ENCODE measurements around the gene TTF1.

Gene TTF1

DNA sequence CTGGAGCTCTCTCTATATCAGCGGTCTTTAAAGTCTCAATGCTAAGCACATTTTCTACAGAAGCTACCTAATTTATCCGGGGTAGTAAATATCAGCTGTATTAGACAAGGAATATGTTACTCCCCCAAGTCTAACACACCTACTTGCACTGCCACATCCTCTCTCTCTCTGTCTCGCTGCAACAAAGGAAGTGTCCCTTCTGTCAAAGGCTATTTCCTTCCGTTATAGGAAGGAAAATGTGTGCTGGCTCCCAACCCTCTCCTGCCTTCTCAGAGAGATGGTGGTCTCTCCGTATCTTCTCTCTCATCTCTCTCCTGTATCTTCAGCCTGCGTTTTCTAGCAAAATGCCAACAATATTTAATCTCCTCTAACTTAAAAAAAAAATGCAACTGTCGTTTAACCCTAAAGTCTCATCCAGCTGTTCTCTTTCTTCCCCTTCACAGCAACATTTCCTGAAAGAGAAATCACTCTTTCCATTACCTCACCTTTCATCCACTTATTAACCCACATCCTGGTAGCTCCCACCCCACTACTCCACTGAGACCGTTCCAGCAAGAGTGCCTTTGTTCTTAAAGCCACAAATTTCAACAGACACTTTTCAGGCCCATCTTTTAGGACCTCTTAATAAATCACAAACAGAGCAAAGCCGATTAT lies 2.3 kb downstream of the TTF1 start:
- DNase-seq (ENCODE audit: low spot score): no peak
- TF ChIP-seq, protein P1, sequence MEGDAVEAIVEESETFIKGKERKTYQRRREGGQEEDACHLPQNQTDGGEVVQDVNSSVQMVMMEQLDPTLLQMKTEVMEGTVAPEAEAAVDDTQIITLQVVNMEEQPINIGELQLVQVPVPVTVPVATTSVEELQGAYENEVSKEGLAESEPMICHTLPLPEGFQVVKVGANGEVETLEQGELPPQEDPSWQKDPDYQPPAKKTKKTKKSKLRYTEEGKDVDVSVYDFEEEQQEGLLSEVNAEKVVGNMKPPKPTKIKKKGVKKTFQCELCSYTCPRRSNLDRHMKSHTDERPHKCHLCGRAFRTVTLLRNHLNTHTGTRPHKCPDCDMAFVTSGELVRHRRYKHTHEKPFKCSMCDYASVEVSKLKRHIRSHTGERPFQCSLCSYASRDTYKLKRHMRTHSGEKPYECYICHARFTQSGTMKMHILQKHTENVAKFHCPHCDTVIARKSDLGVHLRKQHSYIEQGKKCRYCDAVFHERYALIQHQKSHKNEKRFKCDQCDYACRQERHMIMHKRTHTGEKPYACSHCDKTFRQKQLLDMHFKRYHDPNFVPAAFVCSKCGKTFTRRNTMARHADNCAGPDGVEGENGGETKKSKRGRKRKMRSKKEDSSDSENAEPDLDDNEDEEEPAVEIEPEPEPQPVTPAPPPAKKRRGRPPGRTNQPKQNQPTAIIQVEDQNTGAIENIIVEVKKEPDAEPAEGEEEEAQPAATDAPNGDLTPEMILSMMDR (IDR thresholded peaks at IDR 0.05): no peak
- Histone ChIP-seq H3K27ac (no peak overlapping the region), H3K4me3 (no peak overlapping the region)

DNA sequence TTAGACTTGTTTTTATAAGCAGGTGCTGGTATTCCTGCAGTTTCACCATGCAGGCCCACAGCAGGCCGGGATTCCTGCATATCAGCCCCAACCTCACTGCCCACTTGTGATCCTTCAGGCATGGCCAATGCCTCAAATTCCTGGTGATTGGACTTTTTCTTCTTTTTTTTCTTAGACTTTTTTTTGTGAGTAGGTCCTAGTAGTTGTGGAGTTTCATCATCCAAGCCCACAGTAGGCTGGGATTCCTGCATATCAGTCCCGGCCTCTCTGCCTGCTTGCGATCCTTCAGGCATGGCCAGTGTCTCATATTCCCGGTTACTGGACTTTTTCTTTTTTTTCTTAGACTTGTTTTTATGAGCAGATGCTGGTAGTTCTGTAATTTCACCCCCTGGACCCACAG lies 4.8 kb downstream of the TTF1 start:
- no peak overlapping the region for H3K27ac ChIP-seq
- no peak overlapping the region for H3K4me3 ChIP-seq
- no peak for DNase-seq (ENCODE audit: low spot score)
- TF ChIP-seq, protein P1 (IDR thresholded peaks at IDR 0.05): no peak

DNA sequence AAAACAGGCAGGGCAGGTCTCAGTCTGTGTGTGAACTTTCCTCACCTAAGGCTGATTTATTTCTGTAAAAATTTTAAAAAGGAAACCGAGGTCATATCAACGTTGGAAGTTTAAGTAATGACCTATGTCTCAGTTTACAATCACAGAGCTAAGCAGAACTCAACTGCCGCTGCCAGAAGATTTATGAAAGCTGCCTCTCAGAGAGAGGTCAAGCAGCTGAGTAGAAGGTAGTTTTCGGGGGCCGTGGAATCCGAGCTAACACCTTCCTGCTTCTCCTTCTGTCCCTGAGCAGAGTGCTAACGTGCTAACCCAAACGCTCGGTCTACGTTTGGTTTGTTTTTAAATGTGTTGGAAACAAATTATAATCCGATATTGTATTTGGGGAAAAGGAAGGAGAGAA lies 11.1 kb downstream of the TTF1 start:
- DNase-seq (ENCODE audit: low spot score): no peak
- TF ChIP-seq, protein P1 (IDR thresholded peaks at IDR 0.05): no peak
- H3K27ac ChIP-seq: no peak overlapping the region
- no peak overlapping the region for H3K4me3 ChIP-seq

DNA sequence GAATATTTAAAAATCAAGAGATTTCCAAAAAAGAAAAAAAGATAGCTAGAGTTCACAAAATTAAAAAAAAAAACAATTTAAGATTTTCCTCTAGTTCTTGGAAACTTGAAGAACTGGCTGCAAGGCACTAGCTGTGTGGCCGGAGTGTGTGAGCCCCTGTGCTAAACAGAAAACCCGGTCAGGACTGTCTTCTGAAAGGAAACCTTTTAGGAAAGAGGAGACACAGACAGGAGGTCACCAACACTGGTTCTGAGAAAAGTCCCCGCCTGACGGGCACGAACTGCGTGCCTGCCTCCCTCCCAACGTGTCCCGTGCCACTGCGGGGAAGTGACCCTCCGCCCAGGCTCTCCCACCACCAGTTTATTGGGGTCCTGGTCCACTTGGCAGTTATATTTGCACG lies 15.2 kb downstream of the TTF1 start:
- TF ChIP-seq, protein P1 (IDR thresholded peaks at IDR 0.05): no peak
- Histone ChIP-seq H3K27ac (no peak overlapping the region), H3K4me3 (no peak overlapping the region)
- DNase-seq (ENCODE audit: low spot score): no peak

DNA sequence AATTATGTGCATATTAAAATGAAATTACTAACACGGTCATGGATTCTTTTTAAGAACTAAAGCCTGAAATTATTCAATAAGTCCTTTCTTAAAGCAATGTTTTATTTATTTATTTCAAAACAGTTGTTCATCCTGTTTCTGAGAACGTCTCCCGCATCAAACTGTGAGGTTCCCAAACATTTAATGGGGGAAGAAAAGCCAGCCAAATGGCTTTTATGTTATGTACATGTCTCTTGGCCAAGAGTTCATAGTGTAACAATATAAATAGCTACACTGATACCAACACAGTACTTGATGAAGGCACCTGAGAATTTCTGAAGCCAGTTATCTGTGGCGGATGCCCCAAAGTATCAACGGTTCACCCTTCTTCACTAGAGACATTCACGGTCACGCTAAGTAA lies 15.7 kb downstream of the TTF1 start:
- TF ChIP-seq, protein P1 (IDR thresholded peaks at IDR 0.05): no peak
- no peak overlapping the region for H3K4me3 ChIP-seq
- DNase-seq (ENCODE audit: low spot score): no peak
- no peak overlapping the region for H3K27ac ChIP-seq

DNA sequence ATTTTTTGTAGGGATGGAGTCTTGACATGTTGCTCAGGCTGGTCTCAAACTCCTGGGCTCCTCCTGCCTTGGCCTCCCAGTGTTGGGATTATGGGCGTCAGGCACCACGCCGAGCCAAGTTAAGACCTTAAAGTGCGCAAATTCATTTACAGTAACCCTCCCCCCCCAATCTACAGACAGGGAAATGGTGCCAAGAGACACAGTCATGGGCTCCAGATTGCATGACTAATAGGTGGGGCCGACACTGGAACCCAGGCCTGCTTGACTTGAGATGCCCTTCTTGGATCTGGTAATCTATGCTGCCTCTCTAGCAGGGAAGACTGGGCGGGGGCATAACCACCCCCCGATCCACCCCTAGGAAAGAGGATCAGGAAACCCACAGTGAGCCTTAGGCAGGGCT lies 19.5 kb downstream of the TTF1 start:
- TF ChIP-seq, protein P1 (IDR thresholded peaks at IDR 0.05): no peak
- no peak for DNase-seq (ENCODE audit: low spot score)
- H3K27ac ChIP-seq: no peak overlapping the region
- H3K4me3 ChIP-seq: no peak overlapping the region

DNA sequence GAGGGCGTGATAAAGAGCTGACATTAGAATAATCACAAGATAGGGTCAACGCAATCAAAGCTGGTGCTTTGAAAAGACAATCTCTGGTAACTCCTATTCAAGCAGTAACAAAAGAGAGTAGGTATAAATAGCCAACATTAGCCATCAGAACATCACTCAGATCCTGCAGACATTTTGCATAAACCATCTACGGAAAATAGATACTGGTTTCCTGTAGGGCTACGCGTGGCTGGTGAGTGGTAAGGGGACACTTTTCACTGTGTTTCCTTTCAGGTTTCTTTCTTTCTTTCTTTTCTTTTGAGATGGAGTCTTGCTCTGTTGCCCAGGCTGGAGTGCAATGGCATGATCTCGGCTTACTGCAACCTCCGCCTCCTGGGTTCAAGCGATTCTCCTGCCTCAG lies 22.3 kb downstream of the TTF1 start:
- no peak overlapping the region for H3K27ac ChIP-seq
- H3K4me3 ChIP-seq: no peak overlapping the region
- TF ChIP-seq, protein P1 (IDR thresholded peaks at IDR 0.05): no peak
- DNase-seq (ENCODE audit: low spot score): no peak

Data from coronary artery (tissue), 2 donors.